ENCODE results near the gene NUDT8. TPM values are rescaled to one million over a fixed set of nuclear protein-coding genes. Genes with fewer than 3 reads are reported as not detected.

The NUDT8 gene
- total and polyA plus RNA-seq, 2 of the 8 experiments (the other 6 are each of a cell fraction or from before 2014, with no cell fraction given), result 7.2 to 8.3 TPM

GRCh38 chr11:67633758-67634365, 4.1 kb upstream of the NUDT8 start (continued):
- TF ChIP-seq CHD7 (IDR thresholded peaks at IDR 0.05; ENCODE audit: insufficient replicate concordance, low read length), result no peak
- TF ChIP-seq CBX5 (IDR thresholded peaks at IDR 0.05; ENCODE audit: low read depth, low read length), result no peak
- TF ChIP-seq RBBP5 (IDR thresholded peaks at IDR 0.05; ENCODE audit: borderline replicate concordance, low read depth, low read length), result no peak
- no peak for TF ChIP-seq CTCF (IDR thresholded peaks at IDR 0.05; ENCODE audit: control extremely low read depth in 1 of 3, insufficient read depth in 1 of 3, low read depth in 1 of 3, low read length in 3 of 3)
- TF ChIP-seq ZNF274 (IDR thresholded peaks at IDR 0.05; ENCODE audit: borderline replicate concordance, extremely low read depth, low read length), result no peak
- no peak for TF ChIP-seq SP2 (IDR thresholded peaks at IDR 0.05; ENCODE audit: low read length)
- no peak for TF ChIP-seq MAFK (IDR thresholded peaks at IDR 0.05; ENCODE audit: low read depth, low read length)
